Fibroblast of villous mesenchyme (primary cell): ENCODE results near the gene ACTRT2. TPM values are rescaled to one million over a fixed set of nuclear protein-coding genes. Genes with fewer than 3 reads are reported as not detected.

Source experiments
- DNase-seq: peaks from one replicate; pipeline ENCODE4 v3.0.0-alpha.2; 2010; ENCODE audit warnings: low read depth
- H3K4me3 ChIP-seq: 2 replicates; pipeline ENCODE4 v1.5.1; 2011; ENCODE audit warnings: low read depth, mild to moderate bottlenecking, low read length
- CTCF ChIP-seq: IDR thresholded peaks from 2 replicates; pipeline ENCODE4 v1.5.1; 2012; ENCODE audit warnings: low read depth, mild to moderate bottlenecking, low read length; ENCODE audit not compliant: insufficient read depth
- total RNA-seq: library from RNA; depleted of rRNA; stranded (reverse); fragments of >200 nt; gene quantifications from 2 replicates; pipeline ENCODE4 v1.2.3, GENCODE V29; 2012

Gene ACTRT2
- total RNA-seq, 1 donor: not detected

GRCh38 chr1:3065396-3065795 is 44.1 kb downstream of the ACTRT2 start:
- DNase-seq: no peak
- no peak for TF ChIP-seq CTCF

GRCh38 chr1:3065797-3066196 is 44.5 kb downstream of the ACTRT2 start:
- TF ChIP-seq CTCF: no peak
- H3K4me3 ChIP-seq: no peak overlapping the region
- no peak for DNase-seq

More at GRCh38 chr1:3065396-3065795, 44.1 kb downstream of the ACTRT2 start:
- H3K4me3 ChIP-seq: no peak overlapping the region

- DNase-seq: no peak
- TF ChIP-seq CTCF: peak; percentile 29
- H3K4me3 ChIP-seq: no peak overlapping the region
These were observed 45.0 kb downstream of the ACTRT2 start for GRCh38 chr1:3066250-3066711.

GRCh38 chr1:3066826-3067225 is 45.6 kb downstream of the ACTRT2 start:
- no peak for TF ChIP-seq CTCF
- DNase-seq: no peak

GRCh38 chr1:3067301-3067670 is 46.0 kb downstream of the ACTRT2 start:
- H3K4me3 ChIP-seq: no peak overlapping the region
- no peak for DNase-seq
- no peak for TF ChIP-seq CTCF

More at GRCh38 chr1:3066826-3067225, 45.6 kb downstream of the ACTRT2 start:
- no peak overlapping the region for H3K4me3 ChIP-seq

- no peak for DNase-seq
- no peak overlapping the region for H3K4me3 ChIP-seq
- TF ChIP-seq CTCF: no peak
These were observed 46.6 kb downstream of the ACTRT2 start for GRCh38 chr1:3067671-3068563.
